A172 (cell line): ENCODE results near the gene CENPX. TPM values are rescaled to one million over a fixed set of nuclear protein-coding genes. Genes with fewer than 3 reads are reported as not detected.

Experiments used
- DNase-seq: peaks from one replicate; pipeline ENCODE4 v3.0.0-alpha.2; 2015; ENCODE audit warnings: low spot score
- total RNA-seq: library from RNA; depleted of rRNA; stranded (reverse); fragments of >200 nt; shearing (Covaris generic); gene quantifications from 2 replicates; pipeline ENCODE4 v1.2.3, GENCODE V29; 2014; rRNA removed

Gene CENPX
- total RNA-seq, 1 experiment from 2014 or later, result 163 TPM

DNA sequence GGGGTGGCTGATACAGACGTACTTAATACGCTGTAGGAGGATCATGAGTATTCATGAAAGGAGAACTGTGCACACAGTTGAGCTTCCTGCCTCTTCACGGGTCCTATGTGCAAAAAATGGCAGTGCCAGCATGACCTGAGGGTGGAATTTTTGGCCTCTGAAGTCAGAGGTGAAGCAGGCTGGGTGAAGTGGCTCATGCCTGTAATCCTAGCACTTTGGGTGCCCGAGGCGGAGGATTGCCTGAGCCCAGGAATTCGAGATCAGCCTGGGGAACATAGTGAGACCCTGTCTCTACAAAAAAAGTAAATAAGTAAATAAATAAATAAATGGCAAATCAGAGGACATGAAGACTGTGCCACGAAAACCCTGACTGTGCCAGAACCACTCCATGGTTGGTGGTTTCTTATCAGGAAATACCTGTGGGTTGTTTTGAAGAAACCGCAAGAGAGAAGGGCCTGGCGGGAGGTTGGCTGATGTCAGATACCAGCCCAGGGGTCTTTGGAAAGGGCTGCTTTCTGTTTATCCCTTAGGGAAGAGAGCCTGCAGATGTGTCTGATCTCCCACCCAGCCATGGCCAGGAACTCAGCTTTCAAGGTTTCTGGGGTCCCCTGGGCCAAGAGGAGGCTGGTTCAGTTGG is 41.9 kb downstream of the CENPX start:
- DNase-seq, result peak; percentile 68

DNA sequence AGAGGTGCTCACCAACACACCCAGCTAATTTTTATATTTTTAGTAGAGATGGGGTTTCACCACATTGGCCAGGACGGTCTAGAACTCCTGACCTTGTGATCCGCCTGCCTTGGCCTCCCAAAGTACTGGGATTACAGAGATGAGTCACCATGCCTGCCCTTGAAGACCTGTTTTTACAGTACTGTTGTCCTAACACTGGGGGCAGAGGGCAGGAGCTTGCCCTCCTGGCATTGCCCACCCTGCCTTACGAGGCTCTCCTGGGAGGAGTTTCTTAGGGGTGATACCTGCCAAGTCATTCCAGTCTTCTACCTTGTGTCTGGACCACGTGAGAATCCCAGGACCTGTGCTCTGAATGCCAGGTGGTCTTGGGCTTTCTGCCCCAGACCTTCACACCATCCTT is 42.6 kb downstream of the CENPX start:
- DNase-seq, result no peak

DNA sequence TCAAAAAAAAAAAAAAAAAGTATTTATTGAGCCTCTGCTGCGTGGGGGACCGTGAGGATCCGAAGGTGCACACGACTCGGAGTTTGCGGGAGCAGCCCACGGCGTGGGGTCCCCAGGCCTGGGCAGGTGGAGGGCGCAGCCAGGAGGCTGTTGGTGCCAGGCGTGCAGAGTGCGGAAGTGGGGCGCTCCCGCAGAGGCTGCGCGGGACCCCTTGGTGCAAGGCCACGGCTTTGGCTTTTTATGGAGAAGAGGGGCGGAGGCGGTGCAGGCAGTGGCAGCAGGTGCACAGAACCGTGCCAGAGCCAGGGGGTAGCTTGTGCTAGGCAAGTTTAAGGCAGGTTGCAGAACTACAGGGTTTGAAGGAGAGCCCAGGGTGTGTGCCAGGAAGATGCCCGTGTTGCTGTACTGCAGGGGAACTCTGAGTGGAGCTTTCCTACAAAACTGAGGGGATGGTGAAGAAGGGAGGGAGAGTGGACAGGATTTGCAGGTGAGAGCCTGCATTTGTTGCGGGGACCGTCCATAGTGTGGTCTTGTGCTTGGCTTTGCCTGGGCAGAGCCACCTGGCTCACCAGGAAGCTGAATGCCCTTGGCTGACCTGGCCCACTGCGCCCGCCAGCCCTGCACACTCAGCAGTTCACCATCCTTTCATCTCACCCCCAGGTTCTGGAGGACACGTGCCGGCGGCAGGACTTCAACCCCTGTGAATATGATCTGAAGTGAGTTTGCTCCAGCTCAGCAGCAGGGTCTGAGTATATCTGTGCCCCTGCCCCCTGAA is 44.0 kb downstream of the CENPX start:
- DNase-seq, result no peak

DNA sequence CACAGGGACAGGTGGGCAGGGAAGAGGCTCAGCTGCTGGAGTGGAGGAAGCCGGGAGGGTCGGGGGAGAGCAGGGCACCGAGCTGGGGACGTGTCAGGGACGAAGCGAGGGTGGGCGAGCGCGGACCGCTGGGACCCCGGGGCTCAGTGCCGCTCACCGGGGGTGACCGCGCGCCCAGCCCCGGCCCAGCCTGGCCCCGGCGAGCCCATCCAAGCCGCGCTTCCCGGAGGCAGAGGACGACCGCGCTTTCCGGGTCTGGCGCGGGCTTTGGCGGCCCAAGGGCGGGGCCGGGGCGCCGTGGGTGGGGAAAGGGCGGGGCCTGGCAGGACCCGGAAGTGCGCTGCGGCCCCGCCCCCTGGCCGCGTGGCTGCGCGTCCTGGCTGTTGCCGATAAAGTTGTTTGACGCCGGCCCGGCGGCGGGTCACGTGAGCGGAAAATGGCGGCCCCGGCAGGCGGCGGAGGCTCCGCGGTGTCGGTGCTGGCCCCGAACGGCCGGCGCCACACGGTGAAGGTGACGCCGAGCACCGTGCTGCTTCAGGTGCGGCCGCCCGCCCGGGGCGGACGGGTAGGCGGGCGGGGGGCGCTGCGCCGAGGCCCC is 45.4 kb downstream of the CENPX start, which contains the start of gene ASPSCR1:
Gene ASPSCR1 (plus strand): TSS at position 419 of the 598 bp plus-strand sequence. CDS start 18 bp downstream, at position 437.
- DNase-seq, result peak; percentile 75

DNA sequence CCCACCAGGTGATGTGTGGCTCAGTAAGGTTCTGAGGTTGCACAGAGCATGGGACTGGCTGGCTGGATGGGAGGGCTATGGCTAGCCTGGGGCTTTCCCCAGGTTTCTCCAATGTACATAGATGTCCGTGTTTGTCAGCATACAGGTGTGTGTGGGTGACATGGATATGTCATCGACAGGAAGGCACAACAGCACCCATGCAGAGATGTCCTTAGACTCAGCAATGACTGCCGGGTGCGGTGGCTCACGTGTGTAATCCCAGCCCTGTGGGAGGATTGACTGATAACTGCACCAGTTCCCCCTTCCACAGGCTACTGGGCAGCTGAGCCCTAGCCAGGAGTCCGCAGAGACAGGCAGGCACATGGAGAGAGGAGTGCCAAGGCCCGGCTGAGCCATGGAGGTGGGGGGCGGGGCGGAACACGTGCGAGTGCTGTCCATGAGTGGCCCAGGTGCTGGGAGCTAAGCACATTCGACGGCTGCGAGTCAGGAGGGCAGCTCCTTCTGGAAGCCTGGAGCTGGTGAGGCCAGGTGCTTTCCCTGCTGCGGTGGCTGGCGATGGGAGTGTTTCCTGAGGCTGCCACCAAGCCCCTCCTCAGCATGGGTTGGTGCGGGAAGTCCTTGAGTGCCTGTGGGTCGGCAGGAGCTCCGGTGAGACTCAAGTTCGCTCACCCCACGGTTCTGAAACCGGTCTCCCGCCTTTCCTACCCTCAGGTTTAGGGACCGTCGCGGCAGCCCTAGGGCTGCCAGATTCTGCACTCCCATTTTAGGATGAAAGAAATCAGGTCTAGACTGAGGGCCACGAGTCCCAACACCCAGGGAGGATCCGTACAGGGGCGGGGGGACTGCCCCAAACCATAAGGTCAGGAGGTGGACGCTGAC is 46.1 kb downstream of the CENPX start:
- DNase-seq, result peak; percentile 22

DNA sequence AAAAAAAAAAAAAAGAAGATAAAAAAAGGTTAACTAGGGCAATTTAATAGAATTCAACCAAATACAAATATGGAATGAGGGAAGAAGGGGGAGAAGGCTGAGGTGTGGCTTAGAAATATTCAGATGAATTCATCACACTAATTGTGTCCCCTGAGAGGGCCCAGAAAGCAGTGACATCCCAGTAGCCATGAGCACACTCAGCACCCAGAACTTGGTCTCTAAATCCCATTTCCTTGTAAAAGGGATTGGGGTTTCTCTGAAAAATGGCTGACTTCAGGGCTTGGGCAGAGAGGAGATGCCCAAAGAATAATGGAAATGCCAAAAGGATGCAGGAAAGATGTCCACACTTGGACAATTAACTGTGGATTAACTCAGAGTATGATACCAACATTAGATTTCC is 49.2 kb downstream of the CENPX start:
- DNase-seq, result no peak

DNA sequence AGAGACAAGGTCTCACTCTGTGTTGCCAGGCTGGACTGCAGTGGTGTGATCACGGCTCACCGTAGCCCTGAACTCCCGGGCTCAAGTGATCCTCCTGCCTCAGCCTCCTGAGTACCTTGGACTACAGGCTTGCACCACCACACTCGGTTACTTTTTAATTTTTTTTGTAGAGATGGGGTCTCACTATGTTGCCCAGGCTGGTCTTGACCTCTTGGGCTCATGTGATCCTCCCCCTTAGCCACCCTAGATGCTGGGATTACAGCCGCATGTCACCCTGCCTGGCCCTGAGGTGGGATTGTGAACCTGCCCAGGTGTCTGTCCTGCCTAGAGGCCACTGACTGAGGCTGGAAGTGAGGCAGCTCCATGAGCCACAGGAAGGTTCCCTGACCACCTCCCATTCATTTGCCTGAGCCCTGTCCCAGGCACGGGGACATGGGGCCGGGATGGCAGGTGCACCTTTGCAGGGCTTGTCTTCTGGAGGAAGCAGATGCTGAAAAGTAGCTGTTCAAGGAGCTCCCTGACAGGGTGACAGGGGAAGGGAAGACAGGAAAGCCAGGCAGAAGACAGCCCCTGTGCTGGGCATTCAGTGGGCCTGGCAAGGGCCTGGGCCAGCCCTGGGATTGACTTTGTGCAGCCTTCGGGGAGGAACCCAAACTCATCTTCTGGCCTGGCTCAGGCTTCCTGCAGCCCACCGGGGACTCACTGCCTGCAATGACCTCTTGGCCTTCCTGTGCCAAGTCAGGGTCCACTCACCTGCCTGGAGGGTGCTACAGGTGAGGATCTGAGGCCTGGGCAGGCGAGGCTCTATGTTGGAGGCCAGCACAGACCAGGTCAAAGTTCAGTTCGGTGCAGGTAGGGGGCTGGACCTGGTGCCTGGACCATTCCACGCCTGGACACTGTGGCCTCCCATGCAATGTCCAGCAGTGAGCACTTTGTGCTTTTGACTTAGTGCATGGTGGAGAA is 53.5 kb downstream of the CENPX start:
- DNase-seq, result no peak

Other genes with a start within 250 kb of the CENPX start
- not detected in 2 replicates for gene GCGR, start 218.7 kb downstream of the CENPX start, total RNA-seq
- gene MCRIP1, start 189.6 kb downstream of the CENPX start, total RNA-seq, result 45.8 and 51.4 TPM in 2 replicates
- gene PPP1R27, start 187.8 kb downstream of the CENPX start, total RNA-seq, result not detected in 2 replicates
- gene P4HB, start 162.3 kb downstream of the CENPX start, total RNA-seq, result 1,091 and 1,235 TPM in 2 replicates
- 173 and 183 TPM in 2 replicates for gene ARHGDIA, start 151.5 kb downstream of the CENPX start, total RNA-seq
- gene ALYREF, start 131.3 kb downstream of the CENPX start, total RNA-seq, result 376 and 393 TPM in 2 replicates
- gene ANAPC11, start 131.2 kb downstream of the CENPX start, total RNA-seq, result 207 and 245 TPM in 2 replicates
- gene NPB, start 120.6 kb downstream of the CENPX start, total RNA-seq, result 0.77 and 1.8 TPM in 2 replicates
- gene PCYT2, start 111.5 kb downstream of the CENPX start, total RNA-seq, result 93.8 and 108 TPM in 2 replicates
- 34.9 and 47.0 TPM in 2 replicates for gene SIRT7, start 104.7 kb downstream of the CENPX start, total RNA-seq
- 30.1 and 37.6 TPM in 2 replicates for gene MAFG, start 95.1 kb downstream of the CENPX start, total RNA-seq
- gene PYCR1, start 85.6 kb downstream of the CENPX start, total RNA-seq, result 70.2 and 84.1 TPM in 2 replicates
- not detected in 2 replicates for gene MYADML2, start 75.6 kb downstream of the CENPX start, total RNA-seq
- gene NOTUM, start 61.7 kb downstream of the CENPX start, total RNA-seq, result 0.14 and 1.9 TPM in 2 replicates
- 22.4 and 25.8 TPM in 2 replicates for gene ASPSCR1, start 45.2 kb downstream of the CENPX start, total RNA-seq
- gene LRRC45, start 427 bp upstream of the CENPX start, total RNA-seq, result 28.0 and 38.0 TPM in 2 replicates
- 7.0 TPM in 1 of 2 replicates, not detected in the other for gene RAC3, start 8.8 kb upstream of the CENPX start, total RNA-seq
- gene DCXR, start 14.8 kb upstream of the CENPX start, total RNA-seq, result 104 and 113 TPM in 2 replicates
- gene RFNG, start 28.9 kb upstream of the CENPX start, total RNA-seq, result 42.8 and 50.1 TPM in 2 replicates
- gene GPS1, start 29.0 kb upstream of the CENPX start, total RNA-seq, result 185 and 187 TPM in 2 replicates
- gene DUS1L, start 42.9 kb upstream of the CENPX start, total RNA-seq, result 107 and 165 TPM in 2 replicates
- 89.9 and 133 TPM in 2 replicates for gene FASN, start 75.4 kb upstream of the CENPX start, total RNA-seq
- 8.9 and 14.6 TPM in 2 replicates for gene CCDC57, start 190.0 kb upstream of the CENPX start, total RNA-seq
- gene SLC16A3, start 206.2 kb upstream of the CENPX start, total RNA-seq, result 65.3 and 66.7 TPM in 2 replicates